DOHH2 (cell line): ENCODE measurements around the gene COA7.

Experiments
- H3F3A ChIP-seq: fragments of 200-600 bp; sonication (generic), shearing (Covaris generic); 2 replicates; pipeline ENCODE4 v1.6.0; 2016; ENCODE audit warnings: antibody characterized with exemption, mild to moderate bottlenecking; ENCODE audit not compliant: control insufficient read depth, insufficient read depth
- H3K27ac ChIP-seq: fragments of 200-600 bp; sonication (generic); 2 replicates; pipeline ENCODE4 v1.5.1; 2014; ENCODE audit warnings: low read depth, mild to moderate bottlenecking, low read length, moderate library complexity
- H3K27me3 ChIP-seq: fragments of 200-600 bp; sonication (generic); 2 replicates; pipeline ENCODE4 v1.6.1; 2014; ENCODE audit warnings: mild to moderate bottlenecking, low read length, mixed read lengths; ENCODE audit not compliant: control insufficient read depth
- H3K36me3 ChIP-seq: fragments of 200-600 bp; sonication (generic); 2 replicates; pipeline ENCODE4 v1.6.1; 2014; ENCODE audit warnings: mild to moderate bottlenecking, low read length, moderate library complexity, mixed read lengths; ENCODE audit not compliant: control insufficient read depth
- H3K4me1 ChIP-seq: fragments of 200-600 bp; sonication (generic); 2 replicates; pipeline ENCODE4 v1.6.1; 2014; ENCODE audit warnings: mild to moderate bottlenecking, low read length, mixed read lengths; ENCODE audit not compliant: control insufficient read depth
- H3K4me2 ChIP-seq: fragments of 200-600 bp; sonication (generic); 2 replicates; pipeline ENCODE4 v1.6.0; 2014; ENCODE audit warnings: mild to moderate bottlenecking, low read length, moderate library complexity
- H3K4me3 ChIP-seq: fragments of 200-600 bp; sonication (generic); 2 replicates; pipeline ENCODE4 v1.5.1; 2014; ENCODE audit warnings: mild to moderate bottlenecking, low read length, mixed read lengths
- H3K79me2 ChIP-seq: fragments of 200-600 bp; sonication (generic); 2 replicates; pipeline ENCODE4 v1.6.1; 2014; ENCODE audit warnings: mild to moderate bottlenecking, low read length, mixed read lengths; ENCODE audit not compliant: control insufficient read depth
- H3K9me2 ChIP-seq: fragments of 200-600 bp; sonication (generic); replicated peaks from 2 replicates; pipeline ENCODE4 v1.6.1; 2014; ENCODE audit warnings: mild to moderate bottlenecking, low read length, mixed read lengths; ENCODE audit not compliant: control insufficient read depth
- H3K9me3 ChIP-seq: fragments of 200-600 bp; sonication (generic); 2 replicates; pipeline ENCODE4 v1.6.1; 2014; ENCODE audit warnings: antibody characterized with exemption, low read length, mixed read lengths; ENCODE audit not compliant: control insufficient read depth, insufficient read depth
- H4K20me1 ChIP-seq: fragments of 200-600 bp; sonication (generic); 2 replicates; pipeline ENCODE4 v1.6.0; 2014; ENCODE audit warnings: low read depth, mild to moderate bottlenecking, antibody characterized with exemption, low read length, moderate library complexity; ENCODE audit not compliant: control insufficient read depth, insufficient read depth
- CTCF ChIP-seq: fragments of 200-600 bp; sonication (generic); IDR thresholded peaks from one replicate; pipeline ENCODE4 v1.5.1; 2014; ENCODE audit warnings: antibody characterized with exemption, mild to moderate bottlenecking, low read depth, low read length; ENCODE audit not compliant: poor library complexity, severe bottlenecking
- EZH2phosphoT487 ChIP-seq: fragments of 200-600 bp; sonication (generic); IDR thresholded peaks from 2 replicates; pipeline ENCODE4 v1.6.1; 2017; ENCODE audit warnings: borderline replicate concordance, mild to moderate bottlenecking, antibody characterized with exemption, low read length, moderate library complexity, mixed read lengths

The COA7 gene

DNA sequence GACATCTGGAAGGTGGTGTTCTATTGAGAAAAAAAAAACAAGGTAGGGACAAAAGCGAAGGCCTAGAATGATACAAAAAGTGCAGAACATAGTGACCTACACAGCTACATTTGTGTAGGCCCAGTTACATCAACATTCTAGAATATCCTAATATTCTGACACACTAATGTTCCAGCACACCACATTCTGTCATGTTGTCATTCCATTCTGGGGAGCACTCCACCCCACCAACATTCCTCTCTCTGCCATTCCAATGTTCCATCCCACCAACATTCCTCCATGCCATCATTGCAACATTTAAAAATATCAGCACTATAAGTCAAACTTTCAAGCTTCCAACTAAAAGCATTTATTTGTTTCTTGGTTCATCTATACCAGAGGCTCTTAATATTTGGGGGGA, 28.5 kb downstream of the COA7 start:
- Histone ChIP-seq H3K4me3 (no peak overlapping the region), H3K9me3 (no peaks in the 10 kb centered on the region), H3K4me1 (peaks cover 2% of the 10 kb centered on the region; the same call in 1 of the 2 replicates), H3K79me2 (no peaks in the 10 kb centered on the region), H3K27ac (no peak overlapping the region), H3K4me2 (no peak overlapping the region), H3K9me2 (no peaks in the 10 kb centered on the region), H3K36me3 (no peaks in the 10 kb centered on the region), H4K20me1 (no peaks in the 10 kb centered on the region), H3F3A (no peaks in the 10 kb centered on the region), H3K27me3 (no peaks in the 10 kb centered on the region)
- TF ChIP-seq CTCF (no peak), EZH2phosphoT487 (no peak)

DNA sequence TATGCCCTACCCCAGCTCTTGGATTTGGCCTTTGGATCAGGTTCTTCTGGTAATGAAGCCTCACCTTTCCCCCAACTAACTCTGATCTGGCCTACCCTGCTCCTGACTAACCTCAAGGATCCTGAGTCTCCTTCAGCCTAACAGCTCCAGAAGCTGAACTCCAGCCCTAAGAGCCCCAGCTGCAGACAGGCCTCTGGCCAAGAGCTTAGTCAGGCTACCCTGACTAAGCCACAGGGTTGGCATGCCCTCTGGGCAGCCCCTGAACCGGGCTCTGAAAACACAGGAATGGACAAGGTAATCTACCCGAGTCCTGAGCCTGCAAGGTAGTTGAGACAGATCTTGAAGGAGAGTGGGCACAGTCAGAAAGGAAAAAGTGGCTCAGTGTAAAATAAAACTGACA, 29.4 kb downstream of the COA7 start:
- H3K9me2 ChIP-seq: no peaks in the 10 kb centered on the region
- TF ChIP-seq CTCF (no peak), EZH2phosphoT487 (no peak)
- H3K27me3 ChIP-seq: no peaks in the 10 kb centered on the region
- no peaks in the 10 kb centered on the region for H3K36me3 ChIP-seq
- H3K79me2 ChIP-seq: no peaks in the 10 kb centered on the region
- H3K4me1 ChIP-seq: no peaks in the 10 kb centered on the region
- no peaks in the 10 kb centered on the region for H3K9me3 ChIP-seq
- no peaks in the 10 kb centered on the region for H4K20me1 ChIP-seq
- H3K27ac ChIP-seq: no peak overlapping the region
- H3F3A ChIP-seq: no peaks in the 10 kb centered on the region
- no peak overlapping the region for H3K4me2 ChIP-seq
- no peak overlapping the region for H3K4me3 ChIP-seq

GRCh38 chr1:52667984-52668383, 30.2 kb downstream of the COA7 start:
- Histone ChIP-seq H3K4me1 (no peaks in the 10 kb centered on the region), H3K36me3 (no peaks in the 10 kb centered on the region), H3K4me3 (no peak overlapping the region), H4K20me1 (no peaks in the 10 kb centered on the region), H3K9me3 (no peaks in the 10 kb centered on the region), H3F3A (no peaks in the 10 kb centered on the region), H3K27ac (no peak overlapping the region), H3K4me2 (no peak overlapping the region), H3K9me2 (no peaks in the 10 kb centered on the region), H3K27me3 (no peaks in the 10 kb centered on the region), H3K79me2 (no peaks in the 10 kb centered on the region)
- TF ChIP-seq EZH2phosphoT487: no peak
- TF ChIP-seq CTCF: no peak

DNA sequence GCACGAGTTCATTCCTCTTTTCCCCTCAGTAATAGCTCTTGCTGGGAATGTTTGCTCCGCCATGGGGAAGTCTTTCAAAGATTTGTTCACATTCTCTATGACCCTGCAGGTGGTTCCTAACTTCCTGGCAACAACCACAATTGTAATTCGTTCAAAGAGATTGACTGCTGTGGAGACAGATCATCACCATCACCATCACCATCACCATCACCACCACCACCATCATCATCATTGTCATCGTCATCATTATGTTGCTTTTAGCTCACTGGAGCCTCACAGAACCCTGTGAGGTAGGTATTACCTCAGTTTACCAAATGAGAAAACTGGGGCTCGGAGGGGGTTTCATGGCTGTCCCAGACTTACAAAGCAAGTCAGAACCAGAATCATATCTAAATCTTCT, 30.9 kb downstream of the COA7 start:
- H3K4me1 ChIP-seq: no peaks in the 10 kb centered on the region
- no peaks in the 10 kb centered on the region for H4K20me1 ChIP-seq
- no peak overlapping the region for H3K4me3 ChIP-seq
- no peaks in the 10 kb centered on the region for H3K36me3 ChIP-seq
- no peaks in the 10 kb centered on the region for H3K79me2 ChIP-seq
- no peaks in the 10 kb centered on the region for H3K9me3 ChIP-seq
- no peaks in the 10 kb centered on the region for H3K27me3 ChIP-seq
- no peaks in the 10 kb centered on the region for H3F3A ChIP-seq
- TF ChIP-seq CTCF: no peak
- TF ChIP-seq EZH2phosphoT487: no peak
- no peak overlapping the region for H3K27ac ChIP-seq
- no peak overlapping the region for H3K4me2 ChIP-seq
- H3K9me2 ChIP-seq: no peaks in the 10 kb centered on the region
